Testis (tissue), 3 donors: ENCODE data around the gene CSF1. TPM values are rescaled to one million over a fixed set of nuclear protein-coding genes. Genes with fewer than 3 reads are reported as not detected.

Experiments
- DNase-seq: peaks from one replicate; pipeline ENCODE4 v3.0.0-alpha.2; 2019
- H3K27ac ChIP-seq, 2 donors: fragments of 200-600 bp; sonication (generic); one replicate each; pipeline ENCODE4 v1.5.1; 2019
- H3K27me3 ChIP-seq: fragments of 200-600 bp; sonication (generic); one replicate; pipeline ENCODE4 v1.5.1; 2019
- H3K36me3 ChIP-seq: fragments of 200-600 bp; sonication (generic); one replicate; pipeline ENCODE4 v1.5.1; 2017; ENCODE audit warnings: low read depth; ENCODE audit errors: missing control alignments
- H3K4me1 ChIP-seq: fragments of 200-600 bp; sonication (generic); one replicate; pipeline ENCODE4 v1.5.1; 2019
- H3K4me3 ChIP-seq, 2 donors: fragments of 200-600 bp; sonication (generic); one replicate each; pipeline ENCODE4 v1.5.1; 2017 to 2019
- H3K9me3 ChIP-seq: fragments of 200-600 bp; sonication (generic); one replicate; pipeline ENCODE4 v1.5.1; 2017
- CTCF ChIP-seq, 3 experiments: fragments of 450-650 bp in 2 of 3; fragments of 200-600 bp in 1 of 3; sonication (generic) in 1 of 3; IDR thresholded peaks; one replicate each; pipeline ENCODE4 v1.5.1; 2016 to 2019; ENCODE audit warnings: antibody characterized with exemption in 3 of 3, mild to moderate bottlenecking in 2 of 3, moderate library complexity in 1 of 3
- POLR2A ChIP-seq: fragments of 450-650 bp; IDR thresholded peaks from one replicate; pipeline ENCODE4 v1.6.1; 2017; ENCODE audit warnings: antibody characterized with exemption, mild to moderate bottlenecking, moderate library complexity
- WGBS, 2 donors: methylation state at CpG; one replicate each; pipeline ENCODE4 v1.1.5; 2018; 5-methylcytosine and 5-hydroxymethylcytosine counted together
- intact Hi-C: fragments of 100-400 bp; cut with DNase I; formaldehyde crosslinking; loops from one replicate; pipeline ENCODE4 v1.15.1; 2023; ENCODE audit warnings: low total_unique reads
- polyA plus RNA-seq: library from polyadenylated mRNA; stranded (reverse); fragments of 350-450 nt; fragmentation: Illumina TruSeq; extraction: RNeasy Lipid Tissue Mini Kit (QIAGEN cat#74804); gene quantifications from one replicate; pipeline ENCODE4 v1.2.3, GENCODE V29; 2014; ENCODE audit warnings: low read depth, low replicate concordance; ENCODE audit not compliant: insufficient read depth
- total RNA-seq, 2 donors: library from RNA; depleted of rRNA; stranded (reverse); fragments of >200 nt; gene quantifications; one replicate each; pipeline ENCODE4 v1.2.3, GENCODE V29; 2016

CSF1 gene
- total and polyA plus RNA-seq, 3 donors from 2014 or later = 9.8 to 14.2 (median 10.9) TPM

GRCh38 chr1:109904105-109904817 is 6.4 kb upstream of the CSF1 start:
- Histone ChIP-seq H3K4me3 (no peak overlapping the region), H3K27me3 (no peaks in the 10 kb centered on the region), H3K9me3 (no peaks in the 10 kb centered on the region), H3K36me3 (no peaks in the 10 kb centered on the region), H3K4me1 (peaks cover 4% of the 10 kb centered on the region), H3K27ac (no peak overlapping the region)
- WGBS, 2 donors = 64 to 66% methylated on average over 7 of the region's 7 CpGs
- intact Hi-C loops = no loop called here
- peak; percentile 42 for DNase-seq
- TF ChIP-seq CTCF (IDR thresholded peaks at IDR 0.05) = no peak
- no peak for TF ChIP-seq POLR2A

- H3K27ac ChIP-seq = no peak overlapping the region
- DNase-seq = no peak
- H3K36me3 ChIP-seq = no peaks in the 10 kb centered on the region
- WGBS, 2 donors = 90 to 93% methylated on average over 7 of the region's 7 CpGs
- no peak overlapping the region for H3K4me3 ChIP-seq
- no peaks in the 10 kb centered on the region for H3K9me3 ChIP-seq
- no peaks in the 10 kb centered on the region for H3K27me3 ChIP-seq
- H3K4me1 ChIP-seq = peaks cover 10% of the 10 kb centered on the region
- TF ChIP-seq POLR2A (no peak), CTCF (IDR thresholded peaks at IDR 0.05) (no peak)
- intact Hi-C loops = no loop called here
These were observed 5.2 kb upstream of the CSF1 start for GRCh38 chr1:109905491-109905890.

GRCh38 chr1:109906160-109906838 is 4.3 kb upstream of the CSF1 start:
- H3K27ac ChIP-seq = no peak overlapping the region
- TF ChIP-seq CTCF (IDR thresholded peaks at IDR 0.05) = no peak
- no peak for TF ChIP-seq POLR2A
- peaks cover 10% of the 10 kb centered on the region for H3K4me1 ChIP-seq
- no peaks in the 10 kb centered on the region for H3K9me3 ChIP-seq
- H3K27me3 ChIP-seq = no peaks in the 10 kb centered on the region
- H3K36me3 ChIP-seq = no peaks in the 10 kb centered on the region
- 91 to 92% methylated on average over 7 of the region's 7 CpGs for WGBS, 2 donors
- no peak overlapping the region for H3K4me3 ChIP-seq
- DNase-seq = no peak
- intact Hi-C loops = no loop called here

GRCh38 chr1:109906839-109907180 is 3.8 kb upstream of the CSF1 start:
- peaks cover 10% of the 10 kb centered on the region for H3K4me1 ChIP-seq
- H3K4me3 ChIP-seq = no peak overlapping the region
- no peak for DNase-seq
- WGBS, 2 donors = 89 to 95% methylated on average over 4 of the region's 4 CpGs
- TF ChIP-seq CTCF (IDR thresholded peaks at IDR 0.05) (no peak), POLR2A (no peak)
- no peaks in the 10 kb centered on the region for H3K27me3 ChIP-seq
- no peak overlapping the region for H3K27ac ChIP-seq
- no peaks in the 10 kb centered on the region for H3K36me3 ChIP-seq
- intact Hi-C loops = no loop called here
- H3K9me3 ChIP-seq = no peaks in the 10 kb centered on the region
